Tongue (tissue), 2 donors: ENCODE results near the gene MYO7B. TPM values are rescaled to one million over a fixed set of nuclear protein-coding genes. Genes with fewer than 3 reads are reported as not detected.
"Not testable (repeated sequence)": the region's sequence is repeated elsewhere in the genome, so short reads cannot be mapped to it uniquely, and the experiment has no call there.

Source experiments
- DNase-seq: peaks from one replicate; pipeline ENCODE4 v3.0.0-alpha.2; 2015
- total RNA-seq: library from RNA; depleted of rRNA; stranded (reverse); fragments of >200 nt; gene quantifications from one replicate; pipeline ENCODE4 v1.2.3, GENCODE V29; 2014

MYO7B gene
- total RNA-seq, 1 donor from 2014 or later: 1.5 TPM

- DNase-seq: no peak
Measured at GRCh38 chr2:127552846-127553245, 17.4 kb downstream of the MYO7B start.

DNA sequence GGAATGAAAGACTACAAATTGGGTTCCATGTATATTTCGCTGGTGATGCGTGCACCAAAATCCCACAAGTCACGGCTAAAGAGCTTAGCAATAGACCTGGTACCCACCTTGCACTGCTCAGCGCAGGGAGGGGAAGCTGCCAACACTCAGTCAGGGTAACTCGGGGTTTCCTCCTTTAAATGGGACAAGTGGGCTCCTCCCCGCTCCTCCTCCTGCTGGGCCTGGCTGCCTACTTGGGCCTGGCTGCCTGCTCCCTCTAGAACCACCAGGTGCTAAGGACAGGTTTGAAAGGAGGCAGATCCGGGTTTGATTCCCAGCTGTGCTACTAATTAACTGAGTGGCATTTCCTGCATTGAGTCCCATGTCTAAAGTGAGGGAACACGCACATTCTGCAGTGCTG is 23.4 kb downstream of the MYO7B start:
- no peak for DNase-seq

DNA sequence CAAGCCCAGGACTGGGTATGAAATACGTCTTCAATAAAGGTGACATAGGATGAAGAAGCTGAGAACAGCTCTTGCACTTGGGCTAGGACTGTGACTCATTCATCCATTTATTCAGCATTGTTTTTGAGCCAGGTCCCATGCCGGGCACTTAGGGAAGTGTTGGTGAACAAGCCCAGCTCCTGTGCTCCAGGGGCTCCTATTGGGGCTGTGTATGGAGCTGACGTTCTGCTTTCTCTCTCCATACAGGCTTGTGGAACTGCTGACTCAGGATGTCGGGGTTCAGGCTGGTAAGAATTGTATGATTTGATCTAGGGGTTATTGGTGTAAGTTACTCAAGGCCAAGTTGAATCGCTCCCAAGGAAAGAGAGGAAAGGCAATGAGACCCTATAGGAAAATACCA is 24.0 kb downstream of the MYO7B start:
- no peak for DNase-seq

DNA sequence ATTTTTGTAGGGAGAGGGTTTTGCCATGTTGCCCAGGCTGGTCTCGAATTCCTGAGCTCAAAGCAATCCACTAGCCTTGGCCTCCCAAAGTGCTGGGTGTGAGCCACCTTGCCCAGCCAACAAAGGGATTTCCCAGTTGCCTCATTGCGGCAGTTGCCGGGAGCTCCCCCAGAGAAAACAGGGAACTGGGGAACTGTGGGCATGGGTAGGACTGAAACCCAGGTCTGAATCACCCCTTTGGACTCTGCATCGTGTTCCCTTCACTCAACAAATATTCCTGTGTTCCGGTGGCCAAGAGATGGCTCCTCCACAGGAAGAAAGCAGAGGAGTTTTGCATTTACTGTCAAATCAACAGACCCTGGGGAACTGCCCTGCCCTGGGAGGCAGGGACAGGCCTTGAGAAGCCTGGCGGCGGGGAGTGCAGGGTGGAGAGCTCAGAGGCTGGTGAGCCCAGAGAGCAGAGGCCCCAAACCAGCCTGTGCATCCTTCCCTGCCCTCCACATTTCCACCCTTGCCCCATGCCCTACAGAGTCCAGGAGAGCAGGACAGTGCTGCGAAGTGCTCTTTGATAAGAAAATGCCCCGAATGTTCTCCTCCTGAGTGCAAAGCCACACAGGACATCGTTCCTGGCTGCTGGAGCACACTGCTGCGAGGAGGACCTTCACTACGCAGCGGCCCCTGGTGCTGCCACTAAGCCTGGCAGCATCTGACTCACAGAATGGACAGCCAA is 24.9 kb downstream of the MYO7B start:
- DNase-seq: no peak

GRCh38 chr2:127560931-127561280 is 25.4 kb downstream of the MYO7B start:
- no peak for DNase-seq

DNA sequence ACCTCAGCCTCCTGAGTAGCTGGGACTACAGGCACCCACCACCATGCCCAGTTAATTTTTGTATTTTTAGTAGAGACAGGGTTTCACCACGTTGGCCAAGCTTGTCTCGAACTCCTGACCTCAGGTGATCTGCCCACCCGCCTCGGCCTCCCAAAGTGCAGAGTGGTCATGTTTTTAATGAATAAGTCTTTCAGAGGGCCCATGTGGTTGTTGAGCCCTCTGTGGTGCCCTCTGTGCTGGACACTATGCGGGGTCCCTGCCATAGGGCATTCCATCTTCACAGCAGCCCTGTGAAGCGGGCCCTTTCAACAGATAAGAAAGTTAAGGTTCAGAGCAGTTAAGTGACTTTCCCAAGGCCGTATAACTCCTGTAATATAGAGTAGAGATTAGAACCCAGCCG is 25.9 kb downstream of the MYO7B start:
- no peak for DNase-seq

DNA sequence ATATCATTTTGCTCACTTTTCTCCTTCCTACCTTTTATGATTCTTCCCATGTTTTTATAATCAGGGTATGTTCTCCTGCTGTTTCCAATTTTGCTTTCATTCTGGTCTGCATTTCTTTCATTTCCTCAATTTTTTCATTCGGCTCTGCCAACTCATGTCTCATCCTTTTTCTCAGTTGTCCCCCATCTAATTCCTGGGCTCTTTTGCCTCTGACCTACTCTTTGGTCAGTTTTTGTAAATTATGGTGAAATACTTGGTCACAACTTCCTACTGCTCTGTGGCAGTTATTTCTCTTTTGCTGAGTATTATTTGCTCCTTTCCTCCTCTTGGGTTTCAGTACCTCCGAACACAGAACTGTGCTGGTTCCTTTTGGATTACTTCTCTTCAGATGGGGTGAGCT is 27.5 kb downstream of the MYO7B start:
- DNase-seq: no peak

- DNase-seq: no peak
Measured at GRCh38 chr2:127563458-127564428, 28.3 kb downstream of the MYO7B start.

GRCh38 chr2:127564429-127565260 is 29.2 kb downstream of the MYO7B start:
- no peak for DNase-seq

GRCh38 chr2:127565261-127566138 is 30.0 kb downstream of the MYO7B start:
- DNase-seq: no peak

GRCh38 chr2:127566139-127566417 is 30.6 kb downstream of the MYO7B start:
- no peak for DNase-seq

DNA sequence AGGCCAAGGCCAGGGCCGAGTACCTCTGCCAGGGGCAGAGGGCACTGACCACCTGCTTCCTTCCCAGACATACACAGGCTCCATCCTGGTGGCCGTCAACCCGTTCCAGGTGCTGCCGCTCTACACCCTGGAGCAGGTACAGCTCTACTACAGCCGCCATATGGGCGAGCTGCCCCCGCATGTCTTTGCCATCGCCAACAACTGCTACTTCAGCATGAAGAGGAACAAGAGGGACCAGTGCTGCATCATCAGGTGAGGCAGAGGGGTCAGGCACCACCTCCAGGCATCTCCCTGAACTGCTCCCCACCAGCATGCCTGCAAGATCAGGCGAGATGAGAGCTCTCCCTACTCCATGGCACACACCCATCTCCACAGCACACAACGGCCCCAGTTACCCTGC is 31.1 kb downstream of the MYO7B start:
- no peak for DNase-seq

- DNase-seq: no peak
Measured at GRCh38 chr2:127567351-127567854, 31.9 kb downstream of the MYO7B start.

DNA sequence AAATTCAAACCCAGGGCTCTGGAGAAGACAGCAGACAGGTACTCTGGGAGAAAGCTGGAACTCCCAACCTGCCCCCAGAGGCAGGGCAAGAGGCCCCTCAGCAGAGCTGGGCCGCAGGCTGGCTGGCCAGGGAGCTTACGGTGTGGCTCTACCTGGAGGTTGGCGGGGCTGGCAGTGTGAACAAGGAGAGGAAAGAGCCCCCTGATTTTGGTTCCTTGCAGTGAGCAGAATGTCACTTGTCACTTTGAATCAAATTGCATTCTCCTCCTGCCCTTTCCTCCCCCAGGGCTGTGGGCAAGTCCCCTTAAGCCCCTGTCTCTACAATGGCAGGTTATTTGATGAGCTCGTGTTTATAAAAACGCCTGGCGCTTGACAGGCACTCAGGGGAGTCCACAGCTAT is 32.6 kb downstream of the MYO7B start:
- no peak for DNase-seq

GRCh38 chr2:127569666-127570065 is 34.2 kb downstream of the MYO7B start:
- no peak for DNase-seq

GRCh38 chr2:127570282-127571250 is 35.1 kb downstream of the MYO7B start:
- DNase-seq: no peak

DNA sequence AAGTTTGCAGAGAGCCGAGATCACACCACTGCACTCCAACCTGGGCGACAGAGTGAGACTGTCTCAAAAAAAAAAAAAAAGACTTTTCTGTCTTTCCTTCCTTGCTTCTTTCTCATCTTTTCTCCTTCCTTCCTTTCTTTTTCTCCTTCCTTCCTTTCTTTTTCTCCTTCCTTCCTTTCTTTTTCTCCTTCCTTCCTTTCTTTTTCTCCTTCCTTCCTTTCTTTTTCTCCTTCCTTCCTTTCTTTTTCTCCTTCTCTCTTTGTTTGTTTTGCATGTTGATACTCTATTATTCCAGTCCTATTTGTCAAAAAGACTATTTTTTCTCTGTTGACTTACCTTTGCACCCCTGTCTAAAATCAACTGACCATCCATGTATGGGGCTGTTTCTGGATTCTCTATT is 36.9 kb downstream of the MYO7B start:
- not testable (repeated sequence) for DNase-seq

- DNase-seq: no peak
Measured at GRCh38 chr2:127572841-127573240, 37.4 kb downstream of the MYO7B start.

DNA sequence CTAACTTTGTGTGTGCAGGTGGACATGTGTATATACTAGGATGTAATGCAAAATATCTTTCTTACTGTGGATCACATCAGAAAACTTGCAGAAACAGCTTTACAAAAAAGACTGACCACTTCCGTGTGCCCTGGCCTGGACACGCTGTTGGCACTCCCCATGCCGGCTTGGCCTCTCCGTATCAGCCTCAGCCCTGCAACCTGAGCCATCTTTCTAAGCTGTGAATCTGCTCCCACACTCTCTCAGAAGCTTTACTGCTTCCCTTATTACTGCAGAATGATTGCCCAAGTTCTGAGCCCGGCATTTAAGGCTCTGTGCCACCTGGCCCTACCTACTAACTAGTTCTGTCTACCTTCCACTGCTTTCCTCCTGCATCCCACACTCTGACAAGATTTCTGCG is 37.8 kb downstream of the MYO7B start:
- no peak for DNase-seq

DNA sequence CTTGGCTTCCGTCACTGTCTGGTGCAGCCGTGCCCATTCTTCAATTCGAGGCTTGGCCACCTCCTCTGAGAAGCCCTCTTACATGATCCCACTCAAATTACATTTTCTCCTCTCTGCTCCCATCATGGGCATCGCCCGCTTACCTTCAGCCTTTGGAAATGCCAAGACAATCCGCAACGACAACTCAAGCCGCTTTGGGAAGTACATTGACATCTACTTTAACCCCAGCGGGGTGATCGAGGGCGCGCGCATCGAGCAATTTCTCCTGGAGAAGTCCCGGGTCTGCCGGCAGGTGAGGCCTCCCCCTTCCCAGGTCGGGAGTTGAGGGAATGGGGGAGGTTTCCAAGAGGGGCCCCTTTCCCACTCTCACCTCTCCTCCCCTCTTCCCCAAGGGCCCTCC is 38.3 kb downstream of the MYO7B start:
- DNase-seq: no peak
